Motor neuron (in vitro differentiated cells): Measurements from ENCODE around the gene GET3. TPM values are rescaled to one million over a fixed set of nuclear protein-coding genes. Genes with fewer than 3 reads are reported as not detected.

Experiments used
- ATAC-seq, 8 experiments: fragments of 200-7000 bp; cut with Tn5 transposase; replicated peaks in 6 of 8; 2 replicates each; pipeline ENCODE4 v1.8.0; 2021; ENCODE audit warnings: mild to moderate bottlenecking in 8 of 8, moderate library complexity in 8 of 8
- H3K27ac ChIP-seq, 2 donors: fragments of 250-450 bp; sonication (Bioruptor Pico); 2 replicates each; pipeline ENCODE4 v1.9.0; 2021; ENCODE audit warnings: antibody characterized with exemption in 2 of 2, mild to moderate bottlenecking in 2 of 2, moderate library complexity in 1 of 2
- H3K4me1 ChIP-seq, 2 donors: fragments of 250-450 bp; sonication (Bioruptor Pico); replicated peaks in 1 of 2; 2 replicates each; pipeline ENCODE4 v1.6.1; 2021; ENCODE audit warnings: antibody characterized with exemption in 2 of 2, mild to moderate bottlenecking in 2 of 2, moderate library complexity in 1 of 2
- H3K4me3 ChIP-seq, 5 donors: fragments of 250-450 bp; sonication (Bioruptor Pico); 2 replicates each; pipeline ENCODE4 v1.9.0; 2021; ENCODE audit warnings: antibody characterized with exemption in 5 of 5, mild to moderate bottlenecking in 5 of 5, moderate library complexity in 4 of 5
- WGBS, 10 experiments: fragments of 450-650 bp; shearing (Covaris generic); methylation state at CpG; one replicate each; pipeline ENCODE4 v1.0.0; 2022; 5-methylcytosine and 5-hydroxymethylcytosine counted together
- in situ Hi-C, 9 experiments: fragments of 400-800 bp; cut with MboI; loops; one replicate each; pipeline ENCODE4 v1.15.0; 2021; ENCODE audit warnings: low sequenced_read_pairs in 9 of 9, low pct_unique_long_range_greater_than_20kb in 2 of 9; ENCODE audit not compliant: unreplicated experiment in 9 of 9
- total RNA-seq, 8 experiments: library from RNA; unstranded; fragments of 300-600 nt; gene quantifications; 2 replicates each; pipeline versions ENCODE4 v1.2.3 to v1.2.4, GENCODE V29; 2022

GET3 gene
- total RNA-seq, 8 experiments from 2014 or later = 43.3 to 94.2 (median 62.3) TPM

DNA sequence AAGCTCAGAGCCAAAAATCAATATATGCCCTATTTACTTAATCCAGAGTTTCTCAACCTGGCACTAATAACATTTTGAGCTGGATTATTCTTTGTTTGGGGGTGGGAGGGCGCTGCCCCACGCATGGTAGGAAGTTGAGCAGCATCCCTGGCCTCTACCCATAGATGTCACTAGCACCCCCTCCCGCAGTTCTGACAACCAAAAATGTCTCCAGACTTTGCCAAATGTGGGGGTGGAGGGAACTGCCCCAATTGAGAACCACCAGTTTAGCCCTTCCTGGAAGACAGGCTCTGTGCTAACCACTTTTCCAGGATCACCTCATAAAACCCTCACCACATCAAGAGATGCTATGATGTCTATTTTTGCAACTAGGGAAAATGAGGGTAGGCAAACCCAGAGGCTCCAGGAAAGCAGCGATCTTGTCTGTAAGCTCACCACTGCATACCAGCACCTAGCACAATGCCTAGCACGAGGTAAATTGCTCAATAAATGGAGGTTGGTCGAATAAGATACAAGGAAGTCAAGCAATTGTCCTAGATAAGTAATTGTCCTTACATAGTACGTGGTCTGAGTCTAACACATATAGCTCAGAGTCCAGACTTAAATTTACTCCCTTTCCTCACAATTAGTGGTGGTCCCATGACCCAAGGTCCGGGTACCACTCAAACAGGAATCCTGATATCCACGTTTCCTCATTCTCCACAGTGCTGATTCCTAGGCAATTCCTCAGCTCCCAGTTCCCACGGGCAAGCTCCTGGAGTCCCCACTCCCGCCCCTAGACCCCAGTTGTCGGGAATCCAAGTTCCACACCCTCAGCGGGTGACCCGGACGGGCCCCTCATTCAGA, 3.7 kb upstream of the GET3 start:
- H3K4me3 ChIP-seq = peak overlapping the region; percentile 82 to 97 (median 88)
- peak in 1 of 8 experiments; percentile 1 for ATAC-seq
- 0 to 20% (median 0%) methylated on average over 1 to 9 of the region's 15 CpGs; no CpG with 5 or more reads in 3 of the 10 experiments for WGBS, 10 experiments
- in situ Hi-C loops = no loop called here
- H3K27ac ChIP-seq = peak overlapping the region; percentile 90 to 93
- H3K4me1 ChIP-seq = peaks cover 14 to 21% of the 10 kb centered on the region in 2 donors

DNA sequence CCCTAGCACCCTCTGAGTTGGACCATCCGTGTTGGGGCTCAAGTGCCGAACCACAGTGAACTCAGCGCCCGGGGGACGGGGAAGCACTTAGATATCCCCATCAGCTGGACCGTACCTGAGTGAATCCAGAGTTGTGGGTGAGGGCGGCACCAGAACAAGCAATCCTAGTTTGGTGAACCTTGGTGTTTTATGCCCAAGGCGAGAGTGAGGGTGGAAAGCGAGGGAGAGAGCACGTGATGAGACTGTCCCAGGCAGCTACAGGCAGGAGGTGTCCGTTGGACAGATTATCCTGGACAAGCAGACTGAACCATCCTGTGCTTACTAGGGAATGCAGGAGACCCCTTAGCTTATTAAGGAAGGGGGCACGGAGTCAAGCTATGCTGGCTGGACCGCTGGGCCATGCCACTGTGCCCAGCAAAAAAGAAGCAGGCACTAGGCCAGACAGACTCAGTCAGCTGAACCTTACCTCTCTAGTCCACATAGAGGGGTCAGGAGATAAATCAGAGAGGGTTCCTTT, 596 bp downstream of the GET3 start:
- 0 to 80% (median 19%) methylated on average over 1 to 5 of the region's 13 CpGs; no CpG with 5 or more reads in 5 of the 10 experiments for WGBS, 10 experiments
- in situ Hi-C loops = no loop called here
- ATAC-seq = no peak
- H3K27ac ChIP-seq = peak overlapping the region; percentile 99
- H3K4me1 ChIP-seq = peaks cover 10 to 17% of the 10 kb centered on the region in 2 donors
- H3K4me3 ChIP-seq = peak overlapping the region; percentile 62 to 88 (median 83)

DNA sequence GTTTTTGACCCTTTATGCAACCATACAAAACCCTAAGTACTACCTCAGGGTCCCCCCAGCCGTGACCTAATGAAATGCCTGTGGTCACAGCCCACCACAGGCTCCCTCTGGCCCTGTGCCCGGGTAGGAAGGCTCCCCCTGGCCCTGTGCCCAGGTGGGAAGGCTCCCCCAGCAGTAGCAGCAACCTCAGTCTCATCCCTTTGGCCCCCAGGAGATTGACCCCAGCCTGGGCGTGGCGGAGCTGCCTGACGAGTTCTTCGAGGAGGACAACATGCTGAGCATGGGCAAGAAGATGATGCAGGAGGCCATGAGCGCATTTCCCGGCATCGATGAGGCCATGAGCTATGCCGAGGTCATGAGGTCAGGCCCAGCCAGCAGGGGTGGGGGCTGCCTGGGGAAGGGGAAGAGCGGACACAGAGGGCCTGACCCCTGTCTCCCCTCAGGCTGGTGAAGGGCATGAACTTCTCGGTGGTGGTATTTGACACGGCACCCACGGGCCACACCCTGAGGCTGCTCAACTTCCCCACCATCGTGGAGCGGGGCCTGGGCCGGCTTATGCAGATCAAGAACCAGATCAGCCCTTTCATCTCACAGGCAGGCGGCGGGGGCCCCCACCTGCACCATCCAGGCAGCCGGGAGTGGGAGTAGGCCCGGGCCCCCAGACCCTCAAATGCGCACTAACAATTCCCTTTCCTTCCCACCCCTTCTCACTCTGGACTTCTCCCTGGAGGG, 8.0 kb downstream of the GET3 start:
- 73 to 100% (median 91%) methylated on average over 1 to 8 of the region's 22 CpGs; no CpG with 5 or more reads in 2 of the 10 experiments for WGBS, 10 experiments
- ATAC-seq = peak in 1 of 8 experiments; percentile 11
- Histone ChIP-seq H3K4me3 (no peak overlapping the region), H3K27ac (no peak overlapping the region), H3K4me1 (peaks cover 4 to 7% of the 10 kb centered on the region in 2 donors)
- in situ Hi-C loops = no loop called here

DNA sequence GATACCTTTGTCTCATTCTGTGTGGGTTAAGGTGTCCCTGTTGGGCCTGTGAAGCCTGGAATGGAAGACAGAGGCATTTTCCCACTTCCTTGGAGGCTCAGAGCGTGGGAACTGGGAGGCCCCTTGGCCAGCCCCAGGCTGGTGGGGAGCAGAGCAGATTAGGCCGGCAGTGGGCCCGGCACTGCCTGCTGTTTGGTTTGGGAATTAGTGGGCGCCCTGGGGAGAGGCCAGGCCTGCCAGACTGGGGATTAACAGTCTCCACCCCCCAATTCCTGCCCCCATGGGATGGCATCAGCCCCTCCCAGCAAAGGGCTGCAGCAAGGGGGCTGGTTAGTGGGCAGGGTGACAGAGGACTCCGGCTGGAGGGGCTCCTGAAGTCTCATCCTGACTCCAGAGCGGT, 11.2 kb downstream of the GET3 start:
- H3K4me1 ChIP-seq = peaks cover 4 to 7% of the 10 kb centered on the region in 2 donors
- peak in 1 of 8 experiments; percentile 12 for ATAC-seq
- H3K27ac ChIP-seq = no peak overlapping the region
- in situ Hi-C loops = no loop called here
- 80 to 100% (median 86%) methylated on average over 1 to 5 of the region's 6 CpGs; no CpG with 5 or more reads in 6 of the 10 experiments for WGBS, 10 experiments
- no peak overlapping the region for H3K4me3 ChIP-seq

DNA sequence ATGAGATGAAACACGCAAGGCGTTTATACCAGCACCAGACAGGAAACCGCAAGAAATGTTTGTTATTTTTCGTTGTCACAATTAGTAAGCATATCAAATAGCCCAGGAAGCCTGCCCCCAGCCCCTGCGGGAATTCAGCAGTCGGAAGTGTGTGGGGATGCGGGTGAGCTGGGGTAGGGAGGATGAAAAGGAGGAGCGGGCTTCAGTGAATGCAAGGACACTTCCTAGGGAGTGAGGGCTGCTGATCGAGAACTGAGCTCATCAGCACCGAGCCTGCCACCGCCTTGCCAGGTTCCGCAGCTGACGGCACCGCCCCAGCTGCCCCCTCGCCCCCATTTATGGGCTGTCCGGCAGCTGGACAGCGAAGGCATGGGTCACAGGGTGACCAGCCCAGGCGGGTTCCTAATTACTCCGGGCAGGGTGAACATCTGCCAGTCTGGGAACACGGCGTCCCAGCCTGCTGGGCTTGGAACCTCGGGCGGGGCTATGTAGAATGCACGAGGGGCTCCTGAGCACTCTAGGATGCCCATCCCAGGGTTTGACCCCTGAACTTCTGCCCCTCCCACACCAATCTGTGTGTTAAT, 12.7 kb downstream of the GET3 start:
- WGBS, 10 experiments = 0 to 100% (median 38%) methylated on average over 1 to 12 of the region's 24 CpGs; no CpG with 5 or more reads in 3 of the 10 experiments
- Histone ChIP-seq H3K27ac (no peak overlapping the region), H3K4me1 (peaks cover 4 to 7% of the 10 kb centered on the region in 2 donors), H3K4me3 (no peak overlapping the region)
- peak; percentile 8 to 74 (median 48) for ATAC-seq
- in situ Hi-C loops = no loop called here

DNA sequence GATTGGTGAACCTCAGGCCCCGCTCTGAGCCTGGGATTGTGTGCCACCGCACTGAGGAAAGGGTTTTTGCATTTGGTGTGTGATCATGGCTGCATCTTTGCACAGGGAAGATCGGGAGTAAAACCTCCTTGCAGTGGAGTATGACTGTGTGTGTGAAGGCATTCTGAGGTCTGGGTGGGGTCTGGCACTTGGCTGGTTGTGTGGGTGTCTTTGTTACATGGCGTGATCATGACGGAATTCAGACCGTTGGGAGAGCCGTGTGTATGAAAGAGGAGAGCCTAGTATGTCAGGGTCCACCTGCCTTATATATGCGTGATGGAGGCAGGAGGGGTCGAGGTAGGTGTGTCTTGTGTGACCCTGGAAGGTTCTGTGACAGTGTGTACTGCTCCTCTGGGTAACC, 13.6 kb downstream of the GET3 start:
- peak in 2 of 8 experiments; percentile 28 to 30 for ATAC-seq
- 7 to 100% (median 52%) methylated on average over 1 to 8 of the region's 9 CpGs; no CpG with 5 or more reads in 1 of the 10 experiments for WGBS, 10 experiments
- in situ Hi-C loops = no loop called here
- Histone ChIP-seq H3K4me1 (peaks cover 4 to 7% of the 10 kb centered on the region in 2 donors), H3K4me3 (no peak overlapping the region), H3K27ac (no peak overlapping the region)

DNA sequence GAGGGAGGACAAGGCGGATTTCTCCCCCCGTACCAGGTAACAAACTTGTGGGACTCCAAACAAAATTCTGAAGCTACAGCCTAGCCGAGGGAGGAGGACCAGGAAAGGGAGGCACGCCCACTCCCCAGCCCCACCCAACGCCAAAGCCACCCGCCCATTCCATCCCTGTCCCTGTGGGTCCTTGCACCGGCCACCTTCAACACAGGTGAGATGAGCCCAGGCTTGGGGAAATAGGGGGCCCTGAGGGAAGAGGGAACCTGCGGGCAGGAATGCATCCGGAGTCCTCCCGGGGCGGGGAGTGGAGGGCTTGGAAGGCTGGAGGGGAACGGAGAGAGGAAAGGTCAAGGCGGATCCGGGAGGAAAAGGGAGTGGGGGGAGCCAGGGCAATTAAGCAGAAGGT, 14.3 kb downstream of the GET3 start, which contains the start of gene BEST2:
Gene BEST2 (plus strand): TSS at position 157 of the 400 bp plus-strand sequence. CDS start 802 bp downstream, outside the sequence.
- no peak for ATAC-seq
- in situ Hi-C loops = no loop called here

DNA sequence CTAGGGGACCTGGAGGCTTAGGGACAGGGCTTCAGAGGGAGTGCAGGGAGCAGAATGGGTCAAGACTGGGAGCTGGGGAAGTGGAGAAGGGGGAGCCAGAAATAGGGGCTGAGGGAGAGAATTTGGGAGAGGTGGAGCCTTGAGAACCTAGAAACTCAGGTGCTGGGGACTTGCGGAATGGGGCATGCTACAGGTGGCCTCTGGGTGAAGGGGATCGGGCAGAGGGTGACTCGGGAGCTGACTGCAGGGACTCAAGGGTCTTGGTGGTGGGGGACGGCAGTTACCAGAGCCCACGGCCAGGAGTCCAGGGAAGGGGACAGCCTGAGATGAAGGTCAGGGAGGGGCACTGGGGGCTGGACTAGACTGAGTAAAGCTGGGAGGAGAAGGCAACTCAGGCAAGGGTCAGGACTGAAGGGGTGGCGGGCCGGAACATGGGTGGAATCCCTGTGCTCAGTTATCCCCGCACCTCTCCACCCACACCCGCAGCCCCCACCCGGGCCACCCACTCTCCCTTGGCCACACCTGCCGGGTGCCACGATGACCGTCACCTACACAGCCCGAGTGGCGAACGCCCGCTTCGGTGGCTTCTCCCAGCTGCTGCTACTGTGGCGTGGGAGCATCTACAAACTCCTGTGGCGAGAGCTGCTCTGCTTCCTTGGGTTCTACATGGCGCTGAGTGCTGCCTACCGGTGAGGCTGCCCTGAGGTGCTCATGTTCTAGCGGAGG, 14.9 kb downstream of the GET3 start:
- H3K4me3 ChIP-seq = no peak overlapping the region

More for the DNA sequence above, 14.3 kb downstream of the GET3 start, which contains the start of gene BEST2:
- Histone ChIP-seq H3K27ac (no peak within 1 kb of the TSS), H3K4me1 (peaks cover 4 to 7% of the 10 kb centered on the region in 2 donors), H3K4me3 (no peak within 1 kb of the TSS)
- WGBS, 10 experiments = no CpG with 5 or more reads among the region's 14 CpGs

DNA sequence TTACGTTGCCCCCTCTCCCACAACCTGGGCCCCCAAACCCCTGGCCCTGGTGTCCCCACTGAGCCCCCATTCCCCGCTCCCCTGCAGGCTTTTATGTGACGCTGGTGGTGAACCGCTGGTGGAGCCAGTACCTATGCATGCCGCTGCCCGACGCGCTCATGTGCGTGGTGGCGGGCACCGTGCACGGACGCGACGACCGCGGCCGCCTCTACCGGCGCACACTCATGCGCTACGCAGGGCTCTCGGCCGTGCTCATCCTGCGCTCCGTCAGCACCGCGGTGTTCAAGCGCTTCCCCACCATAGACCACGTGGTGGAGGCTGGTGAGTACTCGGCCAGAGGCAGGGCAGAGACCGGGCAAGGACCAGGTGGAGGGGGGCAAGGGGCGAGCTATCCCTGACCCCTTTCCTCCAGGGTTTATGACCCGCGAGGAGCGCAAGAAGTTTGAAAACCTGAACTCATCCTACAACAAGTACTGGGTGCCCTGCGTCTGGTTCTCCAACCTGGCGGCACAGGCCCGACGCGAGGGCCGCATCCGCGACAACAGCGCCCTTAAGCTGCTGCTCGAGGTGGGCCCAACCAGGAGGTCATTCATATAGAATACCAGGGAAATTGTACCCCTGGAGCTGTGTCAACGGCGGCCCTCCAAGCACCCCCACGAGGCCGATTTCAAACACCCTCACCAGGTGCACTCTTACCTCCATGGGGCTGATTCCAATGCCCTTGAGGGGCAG, 17.3 kb downstream of the GET3 start:
- in situ Hi-C loops = no loop called here
- no peak for ATAC-seq
- 60 to 90% (median 80%) methylated on average over 1 to 15 of the region's 50 CpGs; no CpG with 5 or more reads in 5 of the 10 experiments for WGBS, 10 experiments

More for the DNA sequence above, 14.9 kb downstream of the GET3 start:
- in situ Hi-C loops = no loop called here
- Histone ChIP-seq H3K4me1 (peaks cover 6 to 7% of the 10 kb centered on the region in 2 donors), H3K27ac (no peak overlapping the region)
- WGBS, 10 experiments = 20 to 60% (median 28%) methylated on average over 1 to 6 of the region's 23 CpGs; no CpG with 5 or more reads in 4 of the 10 experiments
- ATAC-seq = no peak

DNA sequence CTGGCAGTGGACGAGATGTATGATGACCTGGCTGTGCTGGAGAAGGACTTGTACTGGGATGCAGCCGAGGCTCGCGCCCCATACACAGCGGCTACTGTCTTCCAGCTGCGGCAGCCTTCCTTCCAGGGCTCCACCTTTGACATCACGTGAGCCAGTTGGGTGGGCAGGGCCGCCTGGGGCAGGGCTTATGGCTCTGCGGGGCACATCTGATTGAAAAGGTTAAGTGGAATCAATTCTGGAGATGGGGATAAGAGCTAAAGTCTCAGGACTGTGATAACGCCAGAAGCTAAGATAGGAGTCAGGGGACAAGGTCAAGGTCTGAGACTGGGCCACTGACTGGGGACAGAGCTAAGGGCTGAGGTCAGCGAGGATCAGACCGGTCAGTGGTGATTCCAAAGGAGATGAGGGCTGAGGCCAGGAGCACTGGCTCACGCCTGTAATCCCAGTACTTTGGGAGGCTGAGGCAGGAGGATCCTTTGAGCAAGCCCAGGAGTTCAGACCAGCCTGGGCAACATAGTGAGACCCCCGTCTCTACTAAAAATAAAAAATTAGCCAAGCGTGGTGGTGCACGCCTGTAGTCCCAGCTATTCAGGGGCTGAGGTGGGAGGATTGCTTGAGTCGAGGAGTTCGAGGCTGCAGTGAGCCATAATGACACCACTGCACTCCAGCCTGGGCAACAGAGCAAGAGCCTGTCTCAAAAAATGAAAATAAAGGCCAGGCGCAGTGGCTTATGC, 19.0 kb downstream of the GET3 start:
- Histone ChIP-seq H3K27ac (no peak overlapping the region), H3K4me1 (peaks cover 0 to 4% of the 10 kb centered on the region in 2 donors), H3K4me3 (no peak overlapping the region)
- no peak for ATAC-seq
- WGBS, 10 experiments = 74 to 100% (median 89%) methylated on average over 1 to 8 of the region's 19 CpGs; no CpG with 5 or more reads in 4 of the 10 experiments
- in situ Hi-C loops = no loop called here

More for the DNA sequence above, 17.3 kb downstream of the GET3 start:
- no peak overlapping the region for H3K27ac ChIP-seq
- no peak overlapping the region for H3K4me3 ChIP-seq
- peaks cover 6 to 8% of the 10 kb centered on the region in 2 donors for H3K4me1 ChIP-seq
